Choroid plexus epithelial cell (primary cell): ENCODE results near the gene P2RX5.
A peak's percentile ranks its signal among the peaks of the same experiment; 100 is the strongest.
"Not testable (repeated sequence)": the region's sequence is repeated elsewhere in the genome, so short reads cannot be mapped to it uniquely, and the experiment has no call there.

Experiments used
- DNase-seq: peaks from one replicate; pipeline ENCODE4 v3.0.0-alpha.2; 2010; ENCODE audit warnings: low read depth
- H3K4me3 ChIP-seq: 2 replicates; pipeline ENCODE4 v1.5.1; 2011; ENCODE audit warnings: low read depth, mild to moderate bottlenecking, control low read depth, low read length, moderate library complexity
- CTCF ChIP-seq: conservative IDR thresholded peaks from 2 replicates; pipeline ENCODE4 v1.5.1; 2011; ENCODE audit warnings: low read depth, mild to moderate bottlenecking, control low read depth, inconsistent platforms, low read length, moderate library complexity

P2RX5 gene

DNA sequence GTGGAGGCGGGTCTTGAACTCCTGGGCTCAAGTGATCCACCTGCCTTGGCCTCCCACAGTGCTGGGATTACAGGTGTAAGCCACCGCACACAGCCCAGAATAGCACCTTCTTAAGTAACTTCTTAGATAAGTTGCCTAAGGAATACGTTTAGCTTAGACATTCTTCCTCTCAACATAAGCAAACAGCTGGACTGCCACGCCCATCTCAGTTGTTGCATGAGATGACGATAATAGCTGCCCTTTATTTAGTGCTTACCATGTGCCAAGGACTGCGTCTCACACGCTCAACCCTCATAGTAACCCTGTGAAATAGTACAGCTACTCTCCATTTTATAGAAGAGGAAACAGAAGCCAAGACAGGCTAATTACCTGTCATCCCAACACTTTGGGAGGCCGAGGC lies 39.6 kb upstream of the P2RX5 start:
- no peak for DNase-seq
- no peak for TF ChIP-seq CTCF
- no peak overlapping the region for H3K4me3 ChIP-seq

- DNase-seq = not testable (repeated sequence)
These were observed 38.9 kb upstream of the P2RX5 start for GRCh38 chr17:3734911-3735276.

DNA sequence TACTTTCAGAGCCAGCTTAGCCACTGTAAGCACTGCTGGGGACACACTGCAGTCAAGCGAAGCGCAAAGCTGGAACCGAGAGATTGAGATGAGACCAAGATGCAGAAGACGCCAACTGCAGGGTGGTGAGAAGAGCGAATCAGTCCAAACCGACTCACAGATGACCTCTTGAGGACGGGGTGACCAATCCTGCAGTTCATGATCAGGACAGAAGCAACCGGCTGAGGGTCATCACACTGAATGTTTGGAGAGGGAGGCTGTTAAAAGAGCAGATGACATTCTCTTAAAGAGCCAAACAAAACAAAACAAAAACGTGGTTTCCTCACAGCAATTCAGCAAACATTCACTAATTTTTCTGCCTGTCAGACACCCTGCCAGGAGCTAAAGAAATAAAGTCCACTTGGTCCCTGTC lies 36.3 kb upstream of the P2RX5 start:
- TF ChIP-seq CTCF = no peak
- peak; percentile 63 for DNase-seq

More at GRCh38 chr17:3734911-3735276, 38.9 kb upstream of the P2RX5 start:
- H3K4me3 ChIP-seq = not testable (repeated sequence)

DNA sequence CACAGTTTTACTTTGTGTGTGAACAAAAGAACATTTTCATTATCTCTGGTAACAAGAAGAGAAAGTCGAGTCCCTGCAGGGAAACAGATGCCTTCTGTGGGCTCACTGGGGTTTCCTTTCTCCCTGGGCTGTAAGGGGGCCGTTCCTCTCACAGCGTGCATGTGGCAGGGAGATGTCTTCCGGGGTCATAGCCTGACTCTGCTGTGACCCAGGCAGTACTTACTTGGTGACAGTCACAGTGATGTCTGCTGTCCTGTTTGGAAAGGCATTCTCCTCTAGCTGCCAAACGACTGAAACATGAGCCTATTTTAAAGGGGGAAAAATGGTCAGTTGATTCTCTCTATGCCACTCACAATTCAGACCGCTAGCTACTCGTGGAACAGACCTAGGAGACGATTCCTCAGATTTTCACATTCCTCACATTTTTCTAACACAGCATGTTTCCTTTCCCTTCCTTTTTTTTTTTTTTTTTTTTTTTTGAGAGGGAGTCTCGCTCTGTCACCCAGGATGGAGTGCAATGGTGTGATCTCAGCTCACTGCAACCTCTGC lies 35.0 kb upstream of the P2RX5 start:
- peak overlapping the region; percentile 17 for H3K4me3 ChIP-seq
- TF ChIP-seq CTCF = no peak
- DNase-seq = peak; percentile 80

More for the DNA sequence above, 36.3 kb upstream of the P2RX5 start:
- no peak overlapping the region for H3K4me3 ChIP-seq

DNA sequence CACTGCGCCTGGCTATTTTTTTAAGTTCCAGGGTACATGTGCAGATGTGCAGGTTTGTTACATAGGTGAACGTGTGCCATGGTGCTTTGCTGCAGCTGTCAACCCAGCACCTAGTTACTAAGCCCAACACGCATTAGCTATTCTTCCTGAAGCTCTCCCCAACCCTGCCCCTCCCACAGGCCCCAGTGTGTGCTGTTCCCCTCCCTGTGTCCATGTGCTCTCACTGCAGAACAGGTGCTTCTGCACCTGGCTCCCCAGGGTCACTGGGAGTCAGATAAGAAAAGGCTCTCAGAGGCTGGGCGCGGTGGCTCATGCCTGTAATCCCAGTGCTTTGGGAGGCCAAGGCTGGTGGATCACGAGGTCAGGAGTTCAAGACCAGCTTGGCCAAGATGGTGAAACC lies 33.9 kb upstream of the P2RX5 start:
- no peak for DNase-seq
- TF ChIP-seq CTCF = no peak
- no peak overlapping the region for H3K4me3 ChIP-seq

- not testable (repeated sequence) for DNase-seq, H3K4me3 ChIP-seq
These were observed 32.1 kb upstream of the P2RX5 start for GRCh38 chr17:3728099-3728498.

DNA sequence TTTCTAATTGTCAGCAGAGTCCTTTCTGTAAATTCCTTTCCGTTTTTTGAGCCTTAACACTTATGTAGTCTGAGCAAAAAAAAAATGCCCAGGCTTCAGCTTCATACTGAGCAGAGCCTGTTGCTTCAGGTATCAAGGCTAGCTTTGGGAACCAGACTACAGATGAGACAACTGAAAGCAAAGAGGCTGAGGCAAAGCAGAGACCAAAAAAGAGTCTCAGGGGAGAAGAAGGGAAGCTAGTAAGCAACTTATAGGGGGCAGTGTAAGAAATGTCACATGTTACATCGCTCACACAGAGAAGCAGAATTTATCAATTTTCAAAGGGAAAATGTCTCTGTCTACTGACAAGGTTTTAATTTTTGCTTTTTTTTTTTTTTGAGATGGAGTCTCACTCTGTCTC lies 31.1 kb upstream of the P2RX5 start:
- H3K4me3 ChIP-seq = no peak overlapping the region
- no peak for TF ChIP-seq CTCF
- DNase-seq = no peak

GRCh38 chr17:3724378-3725077 lies 28.6 kb upstream of the P2RX5 start:
- DNase-seq = no peak
- TF ChIP-seq CTCF = no peak
- H3K4me3 ChIP-seq = peak overlapping the region; percentile 98
